Activated CD8-positive, alpha-beta T cell treated with anti-CD3 and anti-CD28 coated beads for 36 hours (primary cell): ENCODE results near the gene PRRX2. TPM values are rescaled to one million over a fixed set of nuclear protein-coding genes. Genes with fewer than 3 reads are reported as not detected.

ENCODE experiments used
- ATAC-seq: fragments of 200-7000 bp; cut with Tn5 transposase; one replicate; pipeline ENCODE4 v1.10.0; 2021; ENCODE audit warnings: mild to moderate bottlenecking, moderate library complexity
- CTCF ChIA-PET: fragments of 350-600 bp; sonication (Branson Sonifier 250); formaldehyde crosslinking; loops from one replicate; lab custom pipeline; 2021; ENCODE audit warnings: antibody characterized with exemption; lab: Charles Lee
- POLR2A ChIA-PET: fragments of 350-600 bp; sonication (Branson Sonifier 250); formaldehyde crosslinking; loops from one replicate; lab custom pipeline; 2021; ENCODE audit warnings: antibody characterized with exemption; lab: Charles Lee
- DNase-seq: peaks from one replicate; pipeline ENCODE4 v3.0.0-alpha.2; 2020
- H3K27ac Mint-ChIP-seq: one replicate; pipeline ENCODE4 v1.8.0; 2021; ENCODE audit warnings: mild to moderate bottlenecking, mixed read lengths
- H3K27me3 Mint-ChIP-seq: one replicate; pipeline ENCODE4 v1.8.0; 2021; ENCODE audit warnings: mixed read lengths
- H3K36me3 Mint-ChIP-seq: one replicate; pipeline ENCODE4 v1.8.0; 2021; ENCODE audit warnings: low read depth, mixed read lengths
- H3K4me1 Mint-ChIP-seq: one replicate; pipeline ENCODE4 v1.8.0; 2021; ENCODE audit warnings: low read depth, mixed read lengths
- H3K4me3 Mint-ChIP-seq: one replicate; pipeline ENCODE4 v1.8.0; 2021; ENCODE audit warnings: mild to moderate bottlenecking, moderate library complexity, mixed read lengths
- H3K9me3 Mint-ChIP-seq: one replicate; pipeline ENCODE4 v1.8.0; 2021; ENCODE audit warnings: mixed read lengths
- intact Hi-C: fragments of 100-400 bp; cut with micrococcal nuclease; formaldehyde crosslinking; loops from one replicate; pipeline ENCODE4 v1.10.0; 2022
- total RNA-seq, 2 experiments: library from RNA; stranded (reverse); gene quantifications; one replicate each; pipeline ENCODE4 v1.2.3, GENCODE V29; 2021
- TF ChIP-seq, protein P1 (sequence below): fragments of 200-600 bp; IDR thresholded peaks from one replicate; pipeline ENCODE4 v1.8.0; 2022; ENCODE audit warnings: antibody characterized with exemption, mild to moderate bottlenecking

The PRRX2 gene
- total RNA-seq, 2 experiments from 2014 or later, result 0.85 to 1.2 TPM

DNA sequence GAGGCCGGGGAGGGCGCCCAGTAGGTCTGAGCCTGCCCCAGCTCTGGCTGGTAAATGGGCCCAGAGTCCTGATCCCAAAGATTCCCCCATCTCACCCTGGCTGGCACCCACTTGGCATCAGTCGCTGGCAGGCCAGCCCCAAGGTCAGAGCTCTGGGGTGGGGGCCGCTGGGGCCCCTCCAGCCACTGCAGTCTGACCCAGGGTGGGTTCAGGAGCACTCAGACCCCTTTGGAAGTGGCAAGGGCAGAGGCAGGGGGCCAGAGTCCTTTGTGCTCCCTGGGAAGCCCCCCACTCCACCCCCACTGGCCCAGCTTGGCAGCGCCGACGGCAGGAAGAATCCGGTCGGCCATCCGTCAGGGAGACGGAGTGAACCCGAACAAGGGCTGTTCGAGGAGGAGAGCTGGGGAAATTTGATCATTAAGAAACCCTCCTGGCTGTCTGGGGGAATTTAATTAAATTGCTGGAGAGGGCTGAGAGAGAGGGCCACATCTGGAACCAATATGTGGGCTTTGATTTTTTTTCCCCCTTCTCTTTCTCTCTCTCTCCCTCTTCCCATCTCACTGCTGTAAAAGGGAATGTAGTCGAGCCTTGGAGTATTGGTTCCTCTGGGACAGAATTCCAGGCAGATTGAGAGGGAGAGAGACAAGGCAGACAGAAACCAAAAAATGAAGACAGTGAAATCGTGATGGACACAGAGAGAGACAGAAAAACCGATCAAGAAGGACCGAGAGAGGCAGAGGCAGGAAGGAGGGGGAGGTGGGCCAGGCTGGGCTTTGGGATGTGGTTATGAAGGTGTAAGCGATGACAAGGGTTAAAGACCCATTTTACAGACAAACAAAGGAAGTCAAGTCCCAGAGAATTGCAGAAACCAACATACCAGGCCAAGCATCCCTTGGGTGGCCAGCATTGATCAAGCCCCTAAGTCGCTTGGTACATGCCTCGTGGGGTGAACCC lies 15.4 kb upstream of the PRRX2 start:
- TF ChIP-seq, protein P1, sequence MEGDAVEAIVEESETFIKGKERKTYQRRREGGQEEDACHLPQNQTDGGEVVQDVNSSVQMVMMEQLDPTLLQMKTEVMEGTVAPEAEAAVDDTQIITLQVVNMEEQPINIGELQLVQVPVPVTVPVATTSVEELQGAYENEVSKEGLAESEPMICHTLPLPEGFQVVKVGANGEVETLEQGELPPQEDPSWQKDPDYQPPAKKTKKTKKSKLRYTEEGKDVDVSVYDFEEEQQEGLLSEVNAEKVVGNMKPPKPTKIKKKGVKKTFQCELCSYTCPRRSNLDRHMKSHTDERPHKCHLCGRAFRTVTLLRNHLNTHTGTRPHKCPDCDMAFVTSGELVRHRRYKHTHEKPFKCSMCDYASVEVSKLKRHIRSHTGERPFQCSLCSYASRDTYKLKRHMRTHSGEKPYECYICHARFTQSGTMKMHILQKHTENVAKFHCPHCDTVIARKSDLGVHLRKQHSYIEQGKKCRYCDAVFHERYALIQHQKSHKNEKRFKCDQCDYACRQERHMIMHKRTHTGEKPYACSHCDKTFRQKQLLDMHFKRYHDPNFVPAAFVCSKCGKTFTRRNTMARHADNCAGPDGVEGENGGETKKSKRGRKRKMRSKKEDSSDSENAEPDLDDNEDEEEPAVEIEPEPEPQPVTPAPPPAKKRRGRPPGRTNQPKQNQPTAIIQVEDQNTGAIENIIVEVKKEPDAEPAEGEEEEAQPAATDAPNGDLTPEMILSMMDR, result no peak
- Mint-ChIP-seq H3K27ac (no peak overlapping the region), H3K4me3 (no peak overlapping the region), H3K27me3 (no peaks in the 10 kb centered on the region), H3K4me1 (no peaks in the 10 kb centered on the region), H3K9me3 (no peaks in the 10 kb centered on the region), H3K36me3 (no peaks in the 10 kb centered on the region)
- no peak for DNase-seq
- no peak for ATAC-seq
- ChIA-PET CTCF (interaction anchor here (0.7 kb wide), 1 partner anchor 77 kb away, joined by 3 read pairs; no protein-coding TSS in a partner anchor), POLR2A (no interaction called here)
- intact Hi-C loops, result loop anchor here (10.0 kb wide), 1 partner anchor 135 kb away; no protein-coding TSS in a partner anchor

DNA sequence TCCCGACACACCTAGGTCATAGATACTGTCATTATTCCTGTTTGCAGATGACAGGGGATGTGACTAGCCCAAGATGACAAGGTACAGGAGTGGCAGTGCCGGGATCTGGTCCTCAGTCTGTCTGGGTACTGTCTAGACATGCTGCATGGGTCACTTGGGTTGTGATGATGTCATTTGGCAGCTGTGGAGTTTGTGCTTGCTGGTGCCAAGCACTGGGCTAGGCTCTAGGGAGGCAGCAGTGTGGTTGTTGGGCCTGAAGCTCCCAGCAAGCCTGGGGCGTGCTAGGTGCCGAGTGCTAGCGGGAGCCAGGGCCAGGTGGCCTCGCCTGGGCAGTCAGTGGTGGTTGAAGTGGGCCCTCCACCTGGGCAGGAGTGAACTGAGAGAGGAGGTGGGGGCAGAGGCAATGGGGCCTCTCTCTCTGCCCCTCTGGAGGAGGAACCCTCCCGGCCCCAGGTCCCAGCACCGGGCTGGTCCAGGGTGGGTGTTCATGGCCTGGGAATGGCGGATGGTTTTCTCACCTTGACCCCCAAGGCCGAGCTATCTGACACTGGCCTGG lies 14.7 kb upstream of the PRRX2 start:
- Mint-ChIP-seq H3K9me3 (no peaks in the 10 kb centered on the region), H3K27me3 (no peaks in the 10 kb centered on the region), H3K36me3 (no peaks in the 10 kb centered on the region), H3K4me1 (no peaks in the 10 kb centered on the region), H3K4me3 (no peak overlapping the region), H3K27ac (no peak overlapping the region)
- no peak for DNase-seq
- ATAC-seq, result no peak
- intact Hi-C loops, result no loop called here
- ChIA-PET CTCF (no interaction called here), POLR2A (no interaction called here)
- TF ChIP-seq, protein P1, result no peak

DNA sequence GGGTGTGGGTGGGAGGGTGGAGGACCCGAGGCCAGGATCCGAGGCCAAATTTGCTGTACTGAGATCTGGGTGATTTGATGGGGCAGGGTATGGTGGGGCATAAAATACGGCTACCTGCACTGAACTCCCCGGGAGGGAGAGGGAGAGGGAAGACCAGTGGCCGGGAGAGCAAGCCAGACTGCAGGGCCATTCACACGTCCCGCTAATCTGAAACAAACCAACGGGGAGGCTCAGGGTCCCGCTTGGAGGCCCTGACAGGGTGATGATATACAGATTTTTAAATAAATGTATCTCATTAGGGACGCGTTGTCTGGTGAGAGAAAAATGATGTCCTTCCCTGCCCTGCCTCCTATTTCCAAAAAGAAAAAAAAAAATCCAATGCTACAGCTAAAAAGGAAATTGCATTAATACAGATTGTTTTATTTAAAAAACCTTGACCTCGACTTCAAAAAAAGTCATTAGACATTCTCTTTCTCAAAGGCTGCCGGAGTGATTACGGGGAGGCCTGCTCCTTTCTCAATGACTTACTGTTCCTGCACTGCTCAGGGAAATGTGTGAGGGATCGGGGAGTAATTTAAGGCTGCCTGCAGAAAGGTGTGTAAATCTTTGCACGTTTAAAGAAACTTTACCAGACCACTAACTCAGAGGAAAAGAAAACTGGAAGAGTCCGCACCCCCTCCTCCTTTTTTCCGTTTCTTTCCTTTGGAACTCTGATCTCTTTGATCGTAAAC lies 11.5 kb upstream of the PRRX2 start:
- H3K9me3 Mint-ChIP-seq, result no peaks in the 10 kb centered on the region
- intact Hi-C loops, result no loop called here
- CTCF ChIA-PET, result interaction anchor here (1.3 kb wide), 1 partner anchor 73 kb away, joined by 4 read pairs; no protein-coding TSS in a partner anchor
- ATAC-seq (no peak), DNase-seq (no peak)
- no peak overlapping the region for H3K27ac Mint-ChIP-seq
- TF ChIP-seq, protein P1, result no peak
- H3K27me3 Mint-ChIP-seq, result no peaks in the 10 kb centered on the region
- POLR2A ChIA-PET, result no interaction called here
- no peaks in the 10 kb centered on the region for H3K36me3 Mint-ChIP-seq
- no peaks in the 10 kb centered on the region for H3K4me1 Mint-ChIP-seq
- no peak overlapping the region for H3K4me3 Mint-ChIP-seq

DNA sequence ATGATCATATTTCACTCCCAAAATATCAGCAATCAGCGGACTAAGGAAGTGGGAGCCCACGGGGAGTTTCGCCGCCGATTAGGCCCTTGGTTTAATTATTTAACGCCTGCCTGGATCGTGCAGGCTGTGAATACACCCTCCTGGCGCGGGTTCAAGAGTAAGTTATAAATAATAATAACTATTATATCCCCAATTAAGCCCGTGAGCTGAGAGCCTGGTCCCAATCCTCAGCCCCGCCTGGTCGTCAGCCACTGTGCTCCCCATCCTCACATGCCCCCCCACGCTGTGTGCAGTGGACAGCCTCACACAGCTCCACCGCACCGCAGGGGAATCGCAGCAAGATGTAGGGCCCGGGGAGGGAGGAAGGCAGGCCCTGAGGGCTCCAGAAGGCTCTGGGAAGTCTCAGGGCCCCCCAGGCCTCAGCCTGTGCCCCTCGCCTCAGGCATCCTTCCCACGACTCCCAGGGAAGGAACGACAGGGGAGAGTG lies 10.8 kb upstream of the PRRX2 start:
- no peaks in the 10 kb centered on the region for H3K36me3 Mint-ChIP-seq
- ATAC-seq (no peak), DNase-seq (no peak)
- H3K4me1 Mint-ChIP-seq, result no peaks in the 10 kb centered on the region
- H3K9me3 Mint-ChIP-seq, result no peaks in the 10 kb centered on the region
- POLR2A ChIA-PET, result no interaction called here
- CTCF ChIA-PET, result interaction anchor here (1.3 kb wide), 1 partner anchor 72 kb away, joined by 4 read pairs; no protein-coding TSS in a partner anchor
- intact Hi-C loops, result no loop called here
- no peaks in the 10 kb centered on the region for H3K27me3 Mint-ChIP-seq
- no peak overlapping the region for H3K27ac Mint-ChIP-seq
- H3K4me3 Mint-ChIP-seq, result no peak overlapping the region
- TF ChIP-seq, protein P1, result no peak
